Epithelial cell of prostate (primary cell): ENCODE measurements around the gene TSTD1.
"Not testable (repeated sequence)": the region's sequence is repeated elsewhere in the genome, so short reads cannot be mapped to it uniquely, and the experiment has no call there.

ENCODE experiments used
- DNase-seq: peaks from one replicate; pipeline ENCODE4 v3.0.0-alpha.2; 2011; ENCODE audit warnings: low read depth, low spot score
- H3K27ac ChIP-seq: fragments of 450-650 bp; 2 replicates; pipeline ENCODE4 v1.5.1; 2017; ENCODE audit warnings: mild to moderate bottlenecking

Gene TSTD1

GRCh38 chr1:161013488-161014230, 25.1 kb downstream of the TSTD1 start:
- H3K27ac ChIP-seq = peak overlapping the region; percentile 96
- peak; percentile 91 for DNase-seq

GRCh38 chr1:161013131-161013487, 25.7 kb downstream of the TSTD1 start:
- DNase-seq = no peak
- H3K27ac ChIP-seq = peak overlapping the region; percentile 96

DNA sequence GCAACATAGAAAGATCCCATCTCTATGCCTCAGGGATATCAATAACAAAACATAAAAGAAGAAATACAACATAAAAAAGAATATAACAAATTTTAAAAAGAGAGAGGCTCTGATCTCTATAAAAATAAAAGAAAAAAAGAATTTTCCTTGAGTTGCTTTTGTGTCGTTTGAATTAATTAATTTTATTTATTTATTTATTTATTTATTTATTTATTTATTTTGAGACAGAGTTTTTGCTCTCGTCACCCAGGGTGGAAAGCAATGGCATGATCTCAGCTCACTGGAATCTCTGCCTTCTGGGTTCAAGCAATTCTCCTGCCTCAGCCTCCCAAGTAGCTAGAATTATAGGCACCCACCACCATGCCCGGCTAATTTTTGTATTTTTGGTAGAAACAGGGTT, 26.3 kb downstream of the TSTD1 start:
- no peak for DNase-seq
- peak overlapping the region; percentile 96 for H3K27ac ChIP-seq

DNA sequence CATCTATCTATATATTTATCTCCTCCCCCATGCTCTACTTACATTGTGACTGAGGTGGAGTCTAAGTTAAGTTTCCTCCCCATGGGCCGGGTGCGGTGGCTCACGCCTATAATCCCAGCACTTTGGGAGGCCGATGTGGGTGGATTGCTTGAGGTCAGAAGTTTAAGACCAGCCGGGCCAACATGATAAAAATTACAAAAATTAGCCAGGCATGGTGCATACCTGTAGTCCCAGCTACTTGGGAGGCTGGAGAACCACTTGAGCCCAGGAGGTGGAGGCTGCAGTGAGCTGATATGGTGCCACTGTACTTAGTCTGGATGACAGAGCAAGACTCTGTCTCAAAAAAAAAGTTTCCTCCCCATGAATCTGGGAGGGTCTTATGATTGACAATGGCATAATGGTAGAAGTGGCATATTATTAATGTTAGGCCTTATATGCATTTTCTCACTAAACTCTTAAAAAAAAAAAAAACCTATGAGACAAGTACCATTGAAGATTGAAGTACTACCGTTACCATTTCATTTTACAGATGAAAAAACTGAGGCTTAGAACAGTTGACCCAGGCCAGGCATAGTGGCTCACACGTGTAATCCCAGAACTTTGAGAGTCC, 29.1 kb downstream of the TSTD1 start:
- no peak for DNase-seq
- no peak overlapping the region for H3K27ac ChIP-seq

- no peak overlapping the region for H3K27ac ChIP-seq
- no peak for DNase-seq
These were observed 29.8 kb downstream of the TSTD1 start for GRCh38 chr1:161008869-161009510.

GRCh38 chr1:161007369-161007768, 31.4 kb downstream of the TSTD1 start:
- no peak for DNase-seq
- H3K27ac ChIP-seq = no peak overlapping the region

DNA sequence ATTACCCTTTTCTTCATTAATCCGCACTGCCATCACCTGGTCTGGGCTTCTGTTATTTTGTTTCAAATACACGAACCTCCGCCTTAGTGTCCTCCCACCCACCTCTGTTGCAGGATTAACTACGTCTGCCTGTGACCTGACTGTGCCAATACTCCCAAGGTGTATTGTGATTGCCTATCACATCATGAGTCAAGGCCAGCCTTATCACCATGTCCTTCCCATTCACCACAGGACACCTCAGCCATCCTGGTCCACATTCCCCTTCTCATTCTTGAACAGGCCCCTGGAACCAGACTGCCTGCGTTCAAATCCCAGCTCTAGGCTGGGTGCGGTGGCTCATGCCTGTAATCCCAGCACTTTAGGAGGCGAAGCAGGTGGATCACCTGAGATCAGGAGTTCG, 32.2 kb downstream of the TSTD1 start:
- DNase-seq = no peak

DNA sequence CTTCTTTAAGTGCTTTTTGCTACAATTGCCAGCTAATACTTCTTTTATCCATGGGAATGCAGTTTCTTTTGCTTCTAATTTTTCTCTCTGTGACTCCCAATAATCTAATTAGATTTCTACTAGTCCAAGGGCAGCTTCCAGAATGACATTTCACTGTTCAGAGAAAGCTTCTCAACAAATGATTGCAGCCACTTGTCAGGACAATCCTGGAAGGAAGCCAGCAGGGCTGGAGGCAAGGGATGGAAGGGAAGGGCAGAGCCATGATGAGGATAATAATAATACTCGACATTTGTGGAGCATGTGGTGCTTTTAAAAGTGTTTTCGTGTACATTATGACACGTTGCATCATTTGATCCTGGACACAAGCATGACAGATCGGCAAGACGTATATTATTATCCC, 37.2 kb downstream of the TSTD1 start:
- no peak for DNase-seq
- H3K27ac ChIP-seq = peak overlapping the region; percentile 22

More for the DNA sequence above, 32.2 kb downstream of the TSTD1 start:
- H3K27ac ChIP-seq = no peak overlapping the region

GRCh38 chr1:161000736-161001480, 37.9 kb downstream of the TSTD1 start:
- no peak for DNase-seq
- H3K27ac ChIP-seq = peak overlapping the region; percentile 22

GRCh38 chr1:160999376-160999775, 39.4 kb downstream of the TSTD1 start:
- peak overlapping the region; percentile 84 for H3K27ac ChIP-seq
- DNase-seq = no peak

DNA sequence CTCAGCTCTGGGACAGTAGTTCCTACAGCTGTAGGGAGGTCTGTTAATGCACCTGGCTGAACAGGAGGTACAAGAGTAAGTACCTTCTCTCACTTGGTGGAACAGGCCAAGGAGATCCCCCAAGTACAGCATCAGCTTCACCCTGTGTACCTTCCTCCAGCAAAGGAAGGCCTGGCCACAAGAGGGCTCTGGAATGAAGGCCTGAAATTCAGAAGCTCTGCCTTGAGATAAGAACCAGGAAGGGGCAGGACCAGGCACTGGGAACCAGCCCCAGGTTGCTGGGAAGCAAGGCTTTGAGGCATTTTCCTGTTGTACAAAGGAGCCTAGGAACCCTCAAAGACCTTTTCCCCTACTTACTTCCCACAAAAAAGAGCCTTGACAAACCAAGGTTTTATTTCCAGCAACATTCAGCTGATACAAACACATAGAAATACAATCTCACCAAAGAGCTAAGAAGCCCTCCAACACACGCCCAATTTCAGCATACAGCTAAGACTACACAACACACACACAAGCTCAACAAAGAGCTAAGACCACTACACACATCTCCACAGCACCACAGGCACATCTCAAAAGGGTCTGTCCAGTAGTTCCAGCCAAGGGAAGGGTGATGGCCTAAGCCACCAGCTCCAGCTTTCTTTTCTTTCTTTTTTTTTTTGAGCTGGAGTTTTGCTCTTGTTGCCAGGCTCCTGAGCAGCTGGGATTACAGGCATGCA, 41.3 kb downstream of the TSTD1 start:
- no peak for DNase-seq
- peak overlapping the region; percentile 84 for H3K27ac ChIP-seq

- DNase-seq = peak; percentile 82
- H3K27ac ChIP-seq = peak overlapping the region; percentile 84
These were observed 42.6 kb downstream of the TSTD1 start for GRCh38 chr1:160996178-160996577.

DNA sequence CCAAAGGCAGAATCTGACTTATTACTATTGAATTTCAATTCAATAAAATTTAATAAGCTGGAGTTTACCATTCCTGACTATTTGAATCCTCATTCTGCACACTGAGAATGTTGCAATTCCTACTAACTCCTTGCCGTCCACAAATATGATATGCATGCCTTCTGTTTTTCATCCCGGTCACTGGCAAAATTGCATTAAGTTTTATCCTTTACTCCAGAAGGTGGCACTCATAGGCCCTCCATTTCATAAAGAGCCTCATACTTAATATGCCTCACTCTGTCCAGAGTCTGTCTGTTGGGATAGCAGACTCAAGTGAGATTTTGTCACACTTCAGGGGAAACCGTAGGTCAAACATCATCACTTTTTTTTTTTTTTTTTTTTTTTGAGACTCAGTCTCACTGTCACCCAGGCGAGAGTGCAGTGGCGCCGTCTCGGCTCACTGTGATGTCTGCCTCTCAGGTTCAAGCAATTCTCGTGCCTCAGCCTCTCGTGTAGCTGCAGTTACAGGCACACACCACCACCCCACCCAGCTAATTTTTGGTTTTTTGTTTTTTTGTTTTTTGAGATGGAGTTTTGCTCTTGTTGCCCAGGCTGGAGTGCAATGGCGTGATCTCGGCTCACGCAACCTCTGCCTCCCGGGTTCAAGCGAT, 45.1 kb downstream of the TSTD1 start:
- peak overlapping the region; percentile 84 for H3K27ac ChIP-seq
- no peak for DNase-seq

- not testable (repeated sequence) for DNase-seq
- H3K27ac ChIP-seq = peak overlapping the region; percentile 22
These were observed 46.7 kb downstream of the TSTD1 start for GRCh38 chr1:160992036-160992435.
